Testis (tissue), 3 donors: Measurements from ENCODE around the gene B3GLCT. TPM values are rescaled to one million over a fixed set of nuclear protein-coding genes. Genes with fewer than 3 reads are reported as not detected.
"Not testable (repeated sequence)": the region's sequence is repeated elsewhere in the genome, so short reads cannot be mapped to it uniquely, and the experiment has no call there.

Source experiments
- DNase-seq: peaks from one replicate; pipeline ENCODE4 v3.0.0-alpha.2; 2019
- H3K27ac ChIP-seq, 2 donors: fragments of 200-600 bp; sonication (generic); one replicate each; pipeline ENCODE4 v1.5.1; 2019
- H3K27me3 ChIP-seq: fragments of 200-600 bp; sonication (generic); one replicate; pipeline ENCODE4 v1.5.1; 2019
- H3K36me3 ChIP-seq: fragments of 200-600 bp; sonication (generic); one replicate; pipeline ENCODE4 v1.5.1; 2017; ENCODE audit warnings: low read depth; ENCODE audit errors: missing control alignments
- H3K4me1 ChIP-seq: fragments of 200-600 bp; sonication (generic); one replicate; pipeline ENCODE4 v1.5.1; 2019
- H3K4me3 ChIP-seq, 2 donors: fragments of 200-600 bp; sonication (generic); one replicate each; pipeline ENCODE4 v1.5.1; 2017 to 2019
- H3K9me3 ChIP-seq: fragments of 200-600 bp; sonication (generic); one replicate; pipeline ENCODE4 v1.5.1; 2017
- CTCF ChIP-seq, 3 experiments: fragments of 450-650 bp in 2 of 3; fragments of 200-600 bp in 1 of 3; sonication (generic) in 1 of 3; IDR thresholded peaks; one replicate each; pipeline ENCODE4 v1.5.1; 2016 to 2019; ENCODE audit warnings: antibody characterized with exemption in 3 of 3, mild to moderate bottlenecking in 2 of 3, moderate library complexity in 1 of 3
- POLR2A ChIP-seq: fragments of 450-650 bp; IDR thresholded peaks from one replicate; pipeline ENCODE4 v1.6.1; 2017; ENCODE audit warnings: antibody characterized with exemption, mild to moderate bottlenecking, moderate library complexity
- WGBS, 2 donors: methylation state at CpG; one replicate each; pipeline ENCODE4 v1.1.5; 2018; 5-methylcytosine and 5-hydroxymethylcytosine counted together
- intact Hi-C: fragments of 100-400 bp; cut with DNase I; formaldehyde crosslinking; loops from one replicate; pipeline ENCODE4 v1.15.1; 2023; ENCODE audit warnings: low total_unique reads
- polyA plus RNA-seq: library from polyadenylated mRNA; stranded (reverse); fragments of 350-450 nt; fragmentation: Illumina TruSeq; extraction: RNeasy Lipid Tissue Mini Kit (QIAGEN cat#74804); gene quantifications from one replicate; pipeline ENCODE4 v1.2.3, GENCODE V29; 2014; ENCODE audit warnings: low read depth, low replicate concordance; ENCODE audit not compliant: insufficient read depth
- total RNA-seq, 2 donors: library from RNA; depleted of rRNA; stranded (reverse); fragments of >200 nt; gene quantifications; one replicate each; pipeline ENCODE4 v1.2.3, GENCODE V29; 2016

Gene B3GLCT
- total and polyA plus RNA-seq, 3 donors from 2014 or later = 6.1 to 14.7 (median 12.9) TPM

GRCh38 chr13:31334547-31334946 lies 134.8 kb downstream of the B3GLCT start:
- Histone ChIP-seq H3K36me3 (no peaks in the 10 kb centered on the region), H3K4me3 (no peak overlapping the region), H3K27me3 (no peaks in the 10 kb centered on the region), H3K27ac (no peak overlapping the region), H3K4me1 (no peaks in the 10 kb centered on the region), H3K9me3 (no peaks in the 10 kb centered on the region)
- TF ChIP-seq CTCF (IDR thresholded peaks at IDR 0.05) (no peak), POLR2A (no peak)
- WGBS, 2 donors = 50 to 86% methylated on average over 1 of the region's 1 CpG
- intact Hi-C loops = no loop called here
- no peak for DNase-seq

- no peaks in the 10 kb centered on the region for H3K4me1 ChIP-seq
- no peaks in the 10 kb centered on the region for H3K9me3 ChIP-seq
- TF ChIP-seq POLR2A (no peak), CTCF (IDR thresholded peaks at IDR 0.05) (no peak)
- H3K27me3 ChIP-seq = no peaks in the 10 kb centered on the region
- no peak overlapping the region for H3K27ac ChIP-seq
- no peak overlapping the region for H3K4me3 ChIP-seq
- intact Hi-C loops = no loop called here
- no peak for DNase-seq
- no peaks in the 10 kb centered on the region for H3K36me3 ChIP-seq
- 84 to 91% methylated on average over 6 of the region's 6 CpGs for WGBS, 2 donors
Observed at GRCh38 chr13:31334994-31335557, 135.3 kb downstream of the B3GLCT start.

GRCh38 chr13:31339616-31340015 lies 139.8 kb downstream of the B3GLCT start:
- 94% methylated on average over 14 of the region's 22 CpGs; no CpG with 5 or more reads in 1 of the 2 donors for WGBS, 2 donors
- H3K27ac ChIP-seq, H3K4me1 ChIP-seq, DNase-seq, H3K27me3 ChIP-seq, intact Hi-C loops, H3K9me3 ChIP-seq, H3K4me3 ChIP-seq, H3K36me3 ChIP-seq: not testable (repeated sequence)

GRCh38 chr13:31340848-31341247 lies 141.1 kb downstream of the B3GLCT start:
- intact Hi-C loops, H3K27me3 ChIP-seq, H3K36me3 ChIP-seq, DNase-seq, H3K9me3 ChIP-seq, H3K4me3 ChIP-seq, H3K27ac ChIP-seq, H3K4me1 ChIP-seq: not testable (repeated sequence)
- WGBS, 2 donors = 88 to 89% methylated on average over 10 to 12 of the region's 12 CpGs

GRCh38 chr13:31346891-31347290 lies 147.1 kb downstream of the B3GLCT start:
- no peak overlapping the region for H3K4me3 ChIP-seq
- H3K9me3 ChIP-seq = no peaks in the 10 kb centered on the region
- intact Hi-C loops = no loop called here
- H3K27me3 ChIP-seq = no peaks in the 10 kb centered on the region
- no peak for DNase-seq
- no peaks in the 10 kb centered on the region for H3K4me1 ChIP-seq
- WGBS, 2 donors = 87 to 88% methylated on average over 2 of the region's 2 CpGs
- TF ChIP-seq CTCF (IDR thresholded peaks at IDR 0.05) (no peak), POLR2A (no peak)
- no peak overlapping the region for H3K27ac ChIP-seq
- no peaks in the 10 kb centered on the region for H3K36me3 ChIP-seq

GRCh38 chr13:31349156-31349555 lies 149.4 kb downstream of the B3GLCT start:
- no peaks in the 10 kb centered on the region for H3K27me3 ChIP-seq
- intact Hi-C loops = no loop called here

More at GRCh38 chr13:31349156-31349555, 149.4 kb downstream of the B3GLCT start:
- no peaks in the 10 kb centered on the region for H3K9me3 ChIP-seq
- no peak for DNase-seq
- no peaks in the 10 kb centered on the region for H3K36me3 ChIP-seq
- no peaks in the 10 kb centered on the region for H3K4me1 ChIP-seq
- H3K27ac ChIP-seq = no peak overlapping the region
- 71 to 79% methylated on average over 4 of the region's 4 CpGs for whole genome bisulfite sequencing, 2 donors
- no peak overlapping the region for H3K4me3 ChIP-seq
- TF ChIP-seq POLR2A (no peak), CTCF (IDR thresholded peaks at IDR 0.05) (no peak)
